C4-2B (cell line): ENCODE measurements around the gene KLHDC4.
"Not testable (repeated sequence)": the region's sequence is repeated elsewhere in the genome, so short reads cannot be mapped to it uniquely, and the experiment has no call there.

Source experiments
- H3K27ac ChIP-seq: fragments of 450-650 bp; 2 replicates; pipeline ENCODE4 v1.5.1; 2017
- ZFX ChIP-seq: fragments of 450-650 bp; IDR thresholded peaks from 2 replicates; pipeline ENCODE4 v1.6.1; 2017
- TF ChIP-seq, protein P1 (sequence below): fragments of 450-650 bp; conservative IDR thresholded peaks from 2 replicates; pipeline ENCODE4 v1.5.1; 2017; ENCODE audit warnings: mild to moderate bottlenecking

Gene KLHDC4

GRCh38 chr16:87780385-87780989, 14.7 kb upstream of the KLHDC4 start:
- TF ChIP-seq, protein P1, sequence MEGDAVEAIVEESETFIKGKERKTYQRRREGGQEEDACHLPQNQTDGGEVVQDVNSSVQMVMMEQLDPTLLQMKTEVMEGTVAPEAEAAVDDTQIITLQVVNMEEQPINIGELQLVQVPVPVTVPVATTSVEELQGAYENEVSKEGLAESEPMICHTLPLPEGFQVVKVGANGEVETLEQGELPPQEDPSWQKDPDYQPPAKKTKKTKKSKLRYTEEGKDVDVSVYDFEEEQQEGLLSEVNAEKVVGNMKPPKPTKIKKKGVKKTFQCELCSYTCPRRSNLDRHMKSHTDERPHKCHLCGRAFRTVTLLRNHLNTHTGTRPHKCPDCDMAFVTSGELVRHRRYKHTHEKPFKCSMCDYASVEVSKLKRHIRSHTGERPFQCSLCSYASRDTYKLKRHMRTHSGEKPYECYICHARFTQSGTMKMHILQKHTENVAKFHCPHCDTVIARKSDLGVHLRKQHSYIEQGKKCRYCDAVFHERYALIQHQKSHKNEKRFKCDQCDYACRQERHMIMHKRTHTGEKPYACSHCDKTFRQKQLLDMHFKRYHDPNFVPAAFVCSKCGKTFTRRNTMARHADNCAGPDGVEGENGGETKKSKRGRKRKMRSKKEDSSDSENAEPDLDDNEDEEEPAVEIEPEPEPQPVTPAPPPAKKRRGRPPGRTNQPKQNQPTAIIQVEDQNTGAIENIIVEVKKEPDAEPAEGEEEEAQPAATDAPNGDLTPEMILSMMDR, result no peak
- H3K27ac ChIP-seq, result no peak overlapping the region; the same call in 1 of the 2 replicates

- peak overlapping the region; percentile 59 for H3K27ac ChIP-seq
- TF ChIP-seq ZFX, result peak; percentile 16; the same call in 1 of the 2 replicates
- TF ChIP-seq, protein P1, result peak; percentile 93
Observed at GRCh38 chr16:87778830-87779579, 13.2 kb upstream of the KLHDC4 start.

- no peak for TF ChIP-seq ZFX
- TF ChIP-seq, protein P1, result no peak
- peak overlapping the region; percentile 59 for H3K27ac ChIP-seq
Observed at GRCh38 chr16:87778476-87778829, 12.7 kb upstream of the KLHDC4 start.

DNA sequence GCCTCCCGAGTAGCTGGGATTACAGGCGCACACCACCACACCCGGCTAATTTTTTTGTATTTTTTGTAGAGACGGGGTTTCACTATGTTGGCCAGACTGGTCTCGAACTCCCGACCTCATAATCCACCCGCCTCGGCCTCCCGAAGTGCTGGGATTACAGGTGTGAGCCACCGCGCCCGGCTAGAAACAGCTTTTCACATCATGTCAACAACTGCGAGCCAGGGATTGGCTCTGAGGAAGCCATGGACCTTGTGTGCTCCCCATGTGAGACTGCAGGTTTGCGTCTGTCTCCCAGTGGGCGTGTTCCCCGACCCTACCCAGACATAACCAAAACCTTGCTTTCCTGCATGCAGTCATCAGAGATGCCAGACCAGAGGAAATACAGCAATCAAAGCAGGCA, 8.1 kb upstream of the KLHDC4 start:
- not testable (repeated sequence) for H3K27ac ChIP-seq

DNA sequence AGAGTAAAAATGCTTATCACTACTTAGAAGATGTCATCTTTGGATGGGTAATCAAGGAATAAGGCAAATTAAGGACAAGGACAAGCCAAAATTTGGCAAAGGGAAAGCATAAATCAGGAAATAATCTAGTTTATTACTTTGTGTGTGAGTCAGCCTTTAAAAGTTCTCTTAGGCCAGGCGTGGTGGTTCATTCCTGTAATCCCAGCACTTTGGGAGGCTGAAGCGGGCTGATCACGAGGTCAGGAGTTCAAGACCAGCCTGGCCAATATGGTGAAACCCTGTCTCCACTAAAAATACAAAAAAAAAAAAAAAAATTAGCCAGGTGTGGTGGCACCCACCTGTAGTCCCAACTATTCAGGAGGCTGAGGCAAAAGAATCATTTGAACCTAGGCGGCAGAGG, 1.7 kb upstream of the KLHDC4 start:
- not testable (repeated sequence) for H3K27ac ChIP-seq

DNA sequence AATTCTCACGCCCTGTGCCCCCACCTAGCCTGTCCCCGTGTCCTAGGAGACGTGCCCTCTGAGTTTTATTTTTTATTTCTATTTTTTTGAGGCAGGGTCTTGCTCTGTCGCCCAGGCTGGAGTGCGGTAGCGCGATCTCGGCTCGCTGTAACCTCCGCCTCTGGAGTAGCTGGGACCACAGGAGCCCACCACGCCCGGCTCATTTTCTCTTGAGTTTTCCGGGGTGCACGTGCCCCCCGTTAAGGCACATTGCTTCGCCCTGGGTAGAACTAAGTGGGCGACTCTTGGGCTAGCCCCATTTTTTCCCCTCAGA, 655 bp upstream of the KLHDC4 start:
- TF ChIP-seq, protein P1, result no peak
- no peak for TF ChIP-seq ZFX
- peak overlapping the region; percentile 84 for H3K27ac ChIP-seq

DNA sequence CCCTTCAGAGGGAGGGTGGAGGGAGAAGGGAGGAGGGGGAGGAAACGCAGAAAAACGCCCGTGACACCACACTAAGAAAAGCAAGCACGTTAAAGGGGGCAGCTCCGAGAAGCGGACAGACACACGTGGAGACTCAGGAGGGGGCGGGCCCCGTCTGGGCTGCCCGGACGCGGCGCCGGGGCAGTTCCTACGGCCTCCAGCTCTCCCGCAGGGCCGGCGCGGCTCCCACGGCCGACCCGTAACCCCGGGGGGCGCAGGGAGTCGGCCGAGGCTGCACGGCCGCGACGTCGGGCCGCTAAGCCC, 362 bp downstream of the KLHDC4 start:
- H3K27ac ChIP-seq, result peak overlapping the region; percentile 84
- TF ChIP-seq, protein P1, result no peak
- no peak for TF ChIP-seq ZFX

GRCh38 chr16:87764600-87765472, 950 bp downstream of the KLHDC4 start:
- H3K27ac ChIP-seq, result peak overlapping the region; percentile 84
- TF ChIP-seq ZFX, result no peak
- TF ChIP-seq, protein P1, result no peak
